ENCODE results near the gene TRMT10B. TPM values are rescaled to one million over a fixed set of nuclear protein-coding genes. Genes with fewer than 3 reads are reported as not detected.

The TRMT10B gene
- total and polyA plus RNA-seq, 10 of the 15 experiments (the other 5 are each of a cell fraction or from before 2014, with no cell fraction given) = 3.7 to 11.7 (median 6.8) TPM

- TF ChIP-seq GABPA (IDR thresholded peaks at IDR 0.05; ENCODE audit: low read depth) (no peak), TCF3 (IDR thresholded peaks at IDR 0.05; ENCODE audit: borderline replicate concordance, insufficient read depth, low read depth, low read length) (no peak), CEBPB (IDR thresholded peaks at IDR 0.05; ENCODE audit: borderline replicate concordance in 1 of 2, low read depth in 2 of 2, low read length in 2 of 2) (no peak), E2F4 (IDR thresholded peaks at IDR 0.05; ENCODE audit: low read depth, low read length) (no peak)
Observed at GRCh38 chr9:37778534-37778933, 24.9 kb downstream of the TRMT10B start (continued).

GRCh38 chr9:37784291-37784615 is 30.6 kb downstream of the TRMT10B start:
- no peak for TF ChIP-seq ATF7 (IDR thresholded peaks at IDR 0.05; ENCODE audit: low read depth)
- no peak for TF ChIP-seq NFYB (IDR thresholded peaks at IDR 0.05; ENCODE audit: insufficient read depth, low read depth, low read length)
- TF ChIP-seq USF1 (IDR thresholded peaks at IDR 0.05; ENCODE audit: borderline replicate concordance, extremely low read length, insufficient read depth, low read depth, low read length) = no peak
- TF ChIP-seq KLF5 (IDR thresholded peaks at IDR 0.05; ENCODE audit: partially characterized antibody) = no peak
- TF ChIP-seq RFX5 (IDR thresholded peaks at IDR 0.05; ENCODE audit: low read depth, low read length) = no peak
- no peak for TF ChIP-seq JUNB (IDR thresholded peaks at IDR 0.05)
- no peak for TF ChIP-seq RBBP5 (conservative IDR thresholded peaks at IDR 0.05)
- no peak for TF ChIP-seq SIN3A (IDR thresholded peaks at IDR 0.05; ENCODE audit: low read depth, low read length)
- Histone ChIP-seq H3K36me3 (ENCODE audit: control insufficient read depth in 2 of 2, insufficient read depth in 2 of 2, low read length in 1 of 2) (peaks cover 0 to 8% of the 10 kb centered on the region in 2 experiments; a peak in 2 of 4 replicates), H3K4me3 (peak overlapping the region; percentile 77), H3K79me2 (ENCODE audit: control insufficient read depth, insufficient read depth, low read length) (peaks cover 34% of the 10 kb centered on the region), H3K4me2 (ENCODE audit: control insufficient read depth, insufficient read depth) (peak overlapping the region; percentile 71), H2AFZ (ENCODE audit: control insufficient read depth, low read depth, low read length) (peak overlapping the region; percentile 95), H3K9ac (ENCODE audit: control insufficient read depth, insufficient read depth, low read length) (peak overlapping the region; percentile 89), H3K9me3 (replicated peaks; ENCODE audit: control insufficient read depth, insufficient read depth, low read length) (no peaks in the 10 kb centered on the region), H3K27ac (ENCODE audit: control insufficient read depth, insufficient read depth) (peak overlapping the region; percentile 88), H4K20me1 (ENCODE audit: control insufficient read depth, insufficient read depth) (no peaks in the 10 kb centered on the region), H3K27me3 (replicated peaks in 1 of 2; ENCODE audit: control insufficient read depth in 2 of 2, insufficient read depth in 2 of 2, low read length in 1 of 2) (no peaks in the 10 kb centered on the region), H3K4me1 (ENCODE audit: control insufficient read depth, insufficient read depth, low read length) (no peaks in the 10 kb centered on the region)
- ChIA-PET POLR2A (interaction anchor here (0.6 to 2.4 kb wide), 5 partner anchors 9 to 53 kb away, joined by 3 to 10 read pairs (median 7); partner anchors contain the start of gene DCAF10), RAD21 (ENCODE audit: unreplicated experiment) (interaction anchor here (0.8 to 2.7 kb wide), 6 partner anchors 14 to 209 kb away, joined by 3 to 11 read pairs (median 3); partner anchors contain the start of genes DCAF10 and SLC25A51), CTCF (interaction anchor here (1.0 to 2.5 kb wide), 6 partner anchors 10 to 119 kb away, joined by 3 to 13 read pairs (median 4); partner anchors contain the start of gene DCAF10), SMC1A (ENCODE audit: uncharacterized antibody, unreplicated experiment) (interaction anchor here (1.0 kb wide), 2 partner anchors 10 to 118 kb away, joined by 3 to 4 read pairs; no protein-coding TSS in a partner anchor)
- ATAC-seq = no peak; the same call in 2 of the 3 replicates
- FAIRE-seq = no peak
- BruUV-seq (replicated peaks) = TSS peak; percentile 43
- in situ Hi-C loops (cut with MboI) = no loop called here
- WGBS (ENCODE audit: insufficient coverage, insufficient replicate concordance, low lambda C conversion rate, missing lambda C conversion rate) = 0% methylated on average over 6 of the region's 6 CpGs
- intact Hi-C loops (cut with micrococcal nuclease; ENCODE audit: unreplicated experiment) = loop anchor here (2.0 to 10.0 kb wide), 3 partner anchors 17 to 299 kb away; partner anchors contain the start of genes DCAF10 and POLR1E
- no peak for DNase-seq (ENCODE audit: low read depth, low spot score)
